ENCODE data around the gene MEAK7. TPM values are rescaled to one million over a fixed set of nuclear protein-coding genes. Genes with fewer than 3 reads are reported as not detected.

MEAK7 gene
- total RNA-seq, 2 donors from 2014 or later: 6.7 to 11.2 TPM

GRCh38 chr16:84485255-84486010, 19.0 kb downstream of the MEAK7 start:
- ATAC-seq (no peak), DNase-seq (no peak)
- H3K9me3 ChIP-seq: no peaks in the 10 kb centered on the region
- no peaks in the 10 kb centered on the region for H3K27me3 ChIP-seq
- H3K27ac ChIP-seq: no peak overlapping the region
- TF ChIP-seq CTCF (IDR thresholded peaks at IDR 0.05) (no peak), POLR2A (IDR thresholded peaks at IDR 0.05) (no peak)
- peaks cover 0 to 2% of the 10 kb centered on the region in 2 donors for H3K36me3 ChIP-seq (replicated peaks in 1 of 2; ENCODE audit: insufficient read depth in 1 of 2, low read depth in 2 of 2)
- H3K4me1 ChIP-seq: no peaks in the 10 kb centered on the region
- no peak overlapping the region for H3K4me3 ChIP-seq
- intact Hi-C loops (cut with DNase I): no loop called here
- WGBS, 2 donors: 84 to 93% methylated on average over 15 to 16 of the region's 16 CpGs

- H3K36me3 ChIP-seq (replicated peaks in 1 of 2; ENCODE audit: insufficient read depth in 1 of 2, low read depth in 2 of 2): peaks cover 0 to 2% of the 10 kb centered on the region in 2 donors
- TF ChIP-seq POLR2A (IDR thresholded peaks at IDR 0.05) (no peak), CTCF (IDR thresholded peaks at IDR 0.05) (peak in 6 of 7 experiments; percentile 23 to 60 (median 40))
Observed at GRCh38 chr16:84484579-84485254, 19.7 kb downstream of the MEAK7 start.

GRCh38 chr16:84483882-84484565, 20.4 kb downstream of the MEAK7 start:
- Histone ChIP-seq H3K4me3 (no peak overlapping the region), H3K27ac (no peak overlapping the region), H3K4me1 (no peaks in the 10 kb centered on the region), H3K36me3 (replicated peaks in 1 of 2; ENCODE audit: insufficient read depth in 1 of 2, low read depth in 2 of 2) (no peaks in the 10 kb centered on the region), H3K9me3 (no peaks in the 10 kb centered on the region), H3K27me3 (no peaks in the 10 kb centered on the region)
- no peak for ATAC-seq
- TF ChIP-seq POLR2A (IDR thresholded peaks at IDR 0.05) (no peak), CTCF (IDR thresholded peaks at IDR 0.05) (no peak)
- DNase-seq: no peak
- WGBS, 2 donors: 91% methylated on average over 13 to 19 of the region's 19 CpGs
- intact Hi-C loops (cut with DNase I): no loop called here

More at GRCh38 chr16:84484579-84485254, 19.7 kb downstream of the MEAK7 start:
- Histone ChIP-seq H3K4me3 (no peak overlapping the region), H3K27ac (no peak overlapping the region), H3K9me3 (no peaks in the 10 kb centered on the region), H3K27me3 (no peaks in the 10 kb centered on the region), H3K4me1 (no peaks in the 10 kb centered on the region)
- ATAC-seq: peak; percentile 64
- WGBS, 2 donors: 75 to 84% methylated on average over 14 to 15 of the region's 15 CpGs
- peak in 2 of 4 donors; percentile 32 to 54 for DNase-seq
- intact Hi-C loops (cut with DNase I): no loop called here

GRCh38 chr16:84482951-84483881, 21.2 kb downstream of the MEAK7 start:
- H3K27me3 ChIP-seq: no peaks in the 10 kb centered on the region
- intact Hi-C loops (cut with DNase I): no loop called here

More at GRCh38 chr16:84482951-84483881, 21.2 kb downstream of the MEAK7 start:
- ATAC-seq: no peak
- no peak for DNase-seq
- TF ChIP-seq POLR2A (IDR thresholded peaks at IDR 0.05): no peak
- no peak for TF ChIP-seq CTCF (IDR thresholded peaks at IDR 0.05)
- no peaks in the 10 kb centered on the region for H3K4me1 ChIP-seq
- no peak overlapping the region for H3K4me3 ChIP-seq
- WGBS, 2 donors: 93 to 95% methylated on average over 22 to 25 of the region's 25 CpGs
- no peak overlapping the region for H3K27ac ChIP-seq
- H3K9me3 ChIP-seq: no peaks in the 10 kb centered on the region
- no peaks in the 10 kb centered on the region for H3K36me3 ChIP-seq (replicated peaks in 1 of 2; ENCODE audit: insufficient read depth in 1 of 2, low read depth in 2 of 2)

All from body of pancreas (tissue), 4 donors.